ENCODE results near the gene KCND2. TPM values are rescaled to one million over a fixed set of nuclear protein-coding genes. Genes with fewer than 3 reads are reported as not detected.

The KCND2 gene
- total RNA-seq, 1 donor from 2014 or later: 0.38 TPM

DNA sequence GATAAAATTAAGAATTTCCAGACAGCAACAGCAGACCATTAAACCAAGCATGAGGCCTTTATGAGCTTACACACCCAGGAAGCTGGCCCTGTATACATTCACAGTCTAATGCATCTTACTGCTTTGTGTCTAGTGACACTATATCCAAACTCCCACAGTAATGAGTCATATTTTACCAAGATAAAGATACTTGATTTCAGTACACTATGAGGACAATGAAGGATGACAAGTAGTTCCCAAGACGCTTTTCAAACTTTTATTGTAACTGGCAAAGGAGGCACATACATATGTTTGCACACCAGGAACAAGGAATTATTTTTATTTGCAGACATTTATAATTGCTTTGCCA, 437.0 kb downstream of the KCND2 start:
- intact Hi-C loops (cut with DNase I): no loop called here
- H3K9me3 ChIP-seq: no peaks in the 10 kb centered on the region
- no peak overlapping the region for H3K4me3 ChIP-seq
- H3K36me3 ChIP-seq: no peaks in the 10 kb centered on the region
- no peak overlapping the region for H3K27ac ChIP-seq
- no peaks in the 10 kb centered on the region for H3K4me1 ChIP-seq
- TF ChIP-seq, protein P1, sequence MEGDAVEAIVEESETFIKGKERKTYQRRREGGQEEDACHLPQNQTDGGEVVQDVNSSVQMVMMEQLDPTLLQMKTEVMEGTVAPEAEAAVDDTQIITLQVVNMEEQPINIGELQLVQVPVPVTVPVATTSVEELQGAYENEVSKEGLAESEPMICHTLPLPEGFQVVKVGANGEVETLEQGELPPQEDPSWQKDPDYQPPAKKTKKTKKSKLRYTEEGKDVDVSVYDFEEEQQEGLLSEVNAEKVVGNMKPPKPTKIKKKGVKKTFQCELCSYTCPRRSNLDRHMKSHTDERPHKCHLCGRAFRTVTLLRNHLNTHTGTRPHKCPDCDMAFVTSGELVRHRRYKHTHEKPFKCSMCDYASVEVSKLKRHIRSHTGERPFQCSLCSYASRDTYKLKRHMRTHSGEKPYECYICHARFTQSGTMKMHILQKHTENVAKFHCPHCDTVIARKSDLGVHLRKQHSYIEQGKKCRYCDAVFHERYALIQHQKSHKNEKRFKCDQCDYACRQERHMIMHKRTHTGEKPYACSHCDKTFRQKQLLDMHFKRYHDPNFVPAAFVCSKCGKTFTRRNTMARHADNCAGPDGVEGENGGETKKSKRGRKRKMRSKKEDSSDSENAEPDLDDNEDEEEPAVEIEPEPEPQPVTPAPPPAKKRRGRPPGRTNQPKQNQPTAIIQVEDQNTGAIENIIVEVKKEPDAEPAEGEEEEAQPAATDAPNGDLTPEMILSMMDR (IDR thresholded peaks at IDR 0.05): no peak
- ATAC-seq (no peak), DNase-seq (no peak)
- no peaks in the 10 kb centered on the region for H3K27me3 ChIP-seq (ENCODE audit: low read depth)

DNA sequence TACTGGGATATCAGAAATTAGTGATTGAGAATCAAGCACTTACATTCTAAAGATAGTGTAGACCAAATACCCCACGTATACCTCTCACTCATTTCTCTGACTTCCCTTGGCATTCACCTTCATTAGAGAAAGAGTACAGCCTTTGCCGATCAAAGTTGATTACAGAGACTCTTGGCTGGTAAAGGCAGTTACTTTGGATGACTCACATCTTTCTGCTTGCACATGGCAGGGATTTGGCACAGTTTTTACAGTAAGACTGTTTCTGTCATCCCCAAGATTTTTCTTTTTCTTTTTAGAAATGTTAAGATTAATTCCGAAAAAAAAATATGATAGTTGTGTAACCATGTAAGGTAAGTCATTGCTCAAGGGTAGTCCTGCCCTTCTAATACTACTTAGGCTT, 442.0 kb downstream of the KCND2 start:
- H3K36me3 ChIP-seq: no peaks in the 10 kb centered on the region

DNA sequence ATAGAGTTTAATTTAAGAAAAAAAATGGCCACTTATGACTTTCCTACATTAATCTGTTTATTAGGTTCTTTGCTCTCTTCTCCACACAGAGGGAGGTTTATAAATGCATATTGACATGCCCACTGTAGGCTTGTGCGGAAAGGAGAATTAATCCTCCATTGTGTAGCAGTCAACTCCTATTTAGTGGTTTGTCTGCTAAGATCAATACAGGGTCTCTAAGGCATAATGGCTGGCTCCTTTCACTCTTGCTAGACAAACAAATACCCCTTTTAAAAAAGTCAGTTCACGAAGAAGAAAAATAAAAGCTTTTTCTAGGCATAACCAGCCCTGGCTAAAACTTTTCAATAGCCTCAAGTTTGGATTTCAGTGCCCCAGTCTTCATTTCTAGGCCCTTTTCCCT, 443.3 kb downstream of the KCND2 start:
- TF ChIP-seq, protein P1 (IDR thresholded peaks at IDR 0.05): no peak
- H3K36me3 ChIP-seq: no peaks in the 10 kb centered on the region
- intact Hi-C loops (cut with DNase I): no loop called here
- no peak overlapping the region for H3K27ac ChIP-seq
- no peak for ATAC-seq
- H3K4me3 ChIP-seq: no peak overlapping the region
- no peaks in the 10 kb centered on the region for H3K4me1 ChIP-seq
- no peaks in the 10 kb centered on the region for H3K9me3 ChIP-seq
- DNase-seq: no peak
- no peaks in the 10 kb centered on the region for H3K27me3 ChIP-seq (ENCODE audit: low read depth)

More for the DNA sequence above, 442.0 kb downstream of the KCND2 start:
- intact Hi-C loops (cut with DNase I): no loop called here
- Histone ChIP-seq H3K27me3 (ENCODE audit: low read depth) (no peaks in the 10 kb centered on the region), H3K4me3 (no peak overlapping the region), H3K4me1 (no peaks in the 10 kb centered on the region), H3K27ac (no peak overlapping the region), H3K9me3 (no peaks in the 10 kb centered on the region)
- ATAC-seq (no peak), DNase-seq (no peak)
- TF ChIP-seq, protein P1 (IDR thresholded peaks at IDR 0.05): no peak

DNA sequence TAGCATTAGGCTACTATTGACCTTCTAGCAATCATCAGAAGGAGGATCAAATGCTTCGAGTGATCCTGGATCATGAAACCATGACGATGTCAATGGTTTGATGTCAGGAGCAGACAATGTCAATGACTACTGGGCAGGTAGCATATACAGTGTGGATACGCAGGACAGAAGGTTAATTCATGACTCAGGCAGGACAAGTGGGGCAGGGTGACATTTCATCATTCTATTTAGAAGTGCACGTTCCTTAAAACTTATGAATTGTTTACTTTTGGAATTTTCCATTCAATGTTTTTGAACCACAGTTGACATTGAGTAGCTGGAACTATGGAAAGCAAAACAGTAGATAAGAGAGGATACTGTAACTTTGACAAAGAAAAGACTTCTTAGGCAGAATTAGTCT, 444.2 kb downstream of the KCND2 start:
- Histone ChIP-seq H3K4me1 (no peaks in the 10 kb centered on the region), H3K27ac (no peak overlapping the region), H3K36me3 (no peaks in the 10 kb centered on the region), H3K9me3 (no peaks in the 10 kb centered on the region), H3K27me3 (ENCODE audit: low read depth) (no peaks in the 10 kb centered on the region), H3K4me3 (no peak overlapping the region)
- intact Hi-C loops (cut with DNase I): no loop called here
- TF ChIP-seq, protein P1 (IDR thresholded peaks at IDR 0.05): no peak
- DNase-seq (no peak), ATAC-seq (peak in 1 of 2 donors; percentile 23)

DNA sequence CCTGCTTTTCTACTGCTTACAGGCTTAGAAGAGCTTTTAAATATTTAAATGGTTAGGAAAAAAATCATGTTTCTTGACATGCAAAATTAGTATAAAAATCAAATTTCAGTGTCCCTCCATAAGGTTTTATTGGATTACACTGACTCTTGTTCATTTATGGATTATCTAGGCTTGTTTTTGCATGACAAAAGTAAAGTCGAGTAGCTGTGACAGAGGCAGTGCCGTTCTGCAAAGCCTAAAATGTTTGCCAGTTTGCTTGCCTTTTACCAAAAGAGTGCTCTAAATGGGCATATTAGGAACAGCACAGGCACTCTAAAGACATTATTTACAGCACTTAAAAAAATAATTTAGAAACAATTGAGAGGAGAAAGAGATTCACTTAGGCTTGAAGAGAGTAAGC, 445.4 kb downstream of the KCND2 start:
- no peaks in the 10 kb centered on the region for H3K36me3 ChIP-seq
- H3K27ac ChIP-seq: no peak overlapping the region
- no peak for ATAC-seq
- no peaks in the 10 kb centered on the region for H3K9me3 ChIP-seq
- H3K4me3 ChIP-seq: no peak overlapping the region
- no peaks in the 10 kb centered on the region for H3K27me3 ChIP-seq (ENCODE audit: low read depth)
- H3K4me1 ChIP-seq: no peaks in the 10 kb centered on the region
- no peak for DNase-seq
- intact Hi-C loops (cut with DNase I): no loop called here
- TF ChIP-seq, protein P1 (IDR thresholded peaks at IDR 0.05): no peak

DNA sequence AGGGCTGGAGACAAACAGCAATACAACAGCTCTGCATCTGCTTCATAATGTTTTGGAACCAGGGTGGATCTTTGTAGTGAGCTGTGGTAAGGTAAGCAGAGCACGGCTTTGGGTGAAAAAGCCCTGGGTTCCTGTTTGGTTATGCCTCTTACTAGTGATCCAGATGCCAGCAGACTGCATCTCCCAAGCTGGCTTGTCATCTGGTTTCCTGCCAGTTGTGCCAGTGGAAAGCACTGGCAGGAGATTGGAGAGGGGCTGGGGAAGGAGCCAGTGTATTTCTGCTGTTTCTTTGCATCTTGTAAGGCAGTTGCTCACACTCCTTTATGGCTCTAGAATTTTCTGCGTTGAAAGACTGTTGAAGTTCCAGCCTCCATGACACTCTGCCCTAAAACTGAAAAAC, 447.3 kb downstream of the KCND2 start:
- intact Hi-C loops (cut with DNase I): no loop called here

More for the DNA sequence above, 447.3 kb downstream of the KCND2 start:
- DNase-seq (no peak), ATAC-seq (no peak)
- TF ChIP-seq, protein P1 (IDR thresholded peaks at IDR 0.05): no peak
- Histone ChIP-seq H3K27ac (no peak overlapping the region), H3K27me3 (ENCODE audit: low read depth) (no peaks in the 10 kb centered on the region), H3K4me1 (peaks cover 4% of the 10 kb centered on the region), H3K4me3 (no peak overlapping the region), H3K9me3 (no peaks in the 10 kb centered on the region), H3K36me3 (no peaks in the 10 kb centered on the region)
